Measurements from ENCODE around the gene SNED1. TPM values are rescaled to one million over a fixed set of nuclear protein-coding genes. Genes with fewer than 3 reads are reported as not detected.

The SNED1 gene
- polyA plus RNA-seq, 1 donor (not counting 4 experiments of a cell fraction or from before 2014, with no cell fraction given) = 0.12 TPM

- FAIRE-seq (no peak), DNase-seq (ENCODE audit: low read depth, low spot score) (no peak)
- no peak overlapping the region for H3K4me2 ChIP-seq (ENCODE audit: control insufficient read depth, extremely low read depth, insufficient read depth, low read depth, low read length)
- dilution Hi-C loops (cut with MboI; ENCODE audit: extremely low pct_ligation_motif_present, low sequenced_read_pairs) = no loop called here
- H3K9me1 ChIP-seq (ENCODE audit: control insufficient read depth, extremely low read depth, insufficient read depth, low read length) = no peaks in the 10 kb centered on the region
- H2AFZ ChIP-seq (ENCODE audit: control insufficient read depth, low read length) = no peak overlapping the region
- no peaks in the 10 kb centered on the region for H4K20me1 ChIP-seq (ENCODE audit: control insufficient read depth, extremely low read depth, insufficient read depth, low read length)
- no peaks in the 10 kb centered on the region for H3K4me1 ChIP-seq (ENCODE audit: control insufficient read depth, extremely low read depth, insufficient read depth, low read length)
- H3K9me3 ChIP-seq (ENCODE audit: control insufficient read depth, low read depth, low read length) = peaks cover 10% of the 10 kb centered on the region
- H3K36me3 ChIP-seq (ENCODE audit: control insufficient read depth in 2 of 2, extremely low read depth in 1 of 2, insufficient read depth in 2 of 2, low read length in 2 of 2) = no peaks in the 10 kb centered on the region
- H3K27ac ChIP-seq (ENCODE audit: control insufficient read depth, insufficient read depth, low read length) = no peak overlapping the region
- H3K9ac ChIP-seq (ENCODE audit: control insufficient read depth, extremely low read depth, insufficient read depth, low read length) = no peak overlapping the region
- H3K79me2 ChIP-seq (ENCODE audit: control insufficient read depth, insufficient read depth, low read length) = no peaks in the 10 kb centered on the region
- peaks cover 37% of the 10 kb centered on the region for H3K27me3 ChIP-seq (ENCODE audit: control insufficient read depth, extremely low read depth, insufficient read depth, low read length)
- no peak overlapping the region for H3K4me3 ChIP-seq (ENCODE audit: control insufficient read depth in 2 of 3, extremely low read depth in 1 of 3, insufficient read depth in 2 of 3, low read depth in 1 of 3, low read length in 3 of 3)
- TF ChIP-seq, protein P1, sequence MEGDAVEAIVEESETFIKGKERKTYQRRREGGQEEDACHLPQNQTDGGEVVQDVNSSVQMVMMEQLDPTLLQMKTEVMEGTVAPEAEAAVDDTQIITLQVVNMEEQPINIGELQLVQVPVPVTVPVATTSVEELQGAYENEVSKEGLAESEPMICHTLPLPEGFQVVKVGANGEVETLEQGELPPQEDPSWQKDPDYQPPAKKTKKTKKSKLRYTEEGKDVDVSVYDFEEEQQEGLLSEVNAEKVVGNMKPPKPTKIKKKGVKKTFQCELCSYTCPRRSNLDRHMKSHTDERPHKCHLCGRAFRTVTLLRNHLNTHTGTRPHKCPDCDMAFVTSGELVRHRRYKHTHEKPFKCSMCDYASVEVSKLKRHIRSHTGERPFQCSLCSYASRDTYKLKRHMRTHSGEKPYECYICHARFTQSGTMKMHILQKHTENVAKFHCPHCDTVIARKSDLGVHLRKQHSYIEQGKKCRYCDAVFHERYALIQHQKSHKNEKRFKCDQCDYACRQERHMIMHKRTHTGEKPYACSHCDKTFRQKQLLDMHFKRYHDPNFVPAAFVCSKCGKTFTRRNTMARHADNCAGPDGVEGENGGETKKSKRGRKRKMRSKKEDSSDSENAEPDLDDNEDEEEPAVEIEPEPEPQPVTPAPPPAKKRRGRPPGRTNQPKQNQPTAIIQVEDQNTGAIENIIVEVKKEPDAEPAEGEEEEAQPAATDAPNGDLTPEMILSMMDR (optimal IDR thresholded peaks at IDR 0.05 in 1 of 3, IDR thresholded peaks at IDR 0.05 in 1 of 3, conservative IDR thresholded peaks at IDR 0.05 in 1 of 3; ENCODE audit: extremely low read depth in 1 of 3, insufficient read depth in 2 of 3, low read length in 3 of 3) = no peak
- no peak for TF ChIP-seq EZH2 (IDR thresholded peaks at IDR 0.05; ENCODE audit: low read length)
These were observed 4.0 kb downstream of the SNED1 start for GRCh38 chr2:241002275-241003046.

- no peak overlapping the region for H3K27ac ChIP-seq (ENCODE audit: control insufficient read depth, insufficient read depth, low read length)
- no peak for TF ChIP-seq EZH2 (IDR thresholded peaks at IDR 0.05; ENCODE audit: low read length)
- TF ChIP-seq, protein P1 (optimal IDR thresholded peaks at IDR 0.05 in 1 of 3, IDR thresholded peaks at IDR 0.05 in 1 of 3, conservative IDR thresholded peaks at IDR 0.05 in 1 of 3; ENCODE audit: extremely low read depth in 1 of 3, insufficient read depth in 2 of 3, low read length in 3 of 3) = no peak
- H3K79me2 ChIP-seq (ENCODE audit: control insufficient read depth, insufficient read depth, low read length) = no peaks in the 10 kb centered on the region
- no peaks in the 10 kb centered on the region for H3K36me3 ChIP-seq (ENCODE audit: control insufficient read depth in 2 of 2, extremely low read depth in 1 of 2, insufficient read depth in 2 of 2, low read length in 2 of 2)
- no peak overlapping the region for H3K4me2 ChIP-seq (ENCODE audit: control insufficient read depth, extremely low read depth, insufficient read depth, low read depth, low read length)
- no peak overlapping the region for H2AFZ ChIP-seq (ENCODE audit: control insufficient read depth, low read length)
- H3K9me3 ChIP-seq (ENCODE audit: control insufficient read depth, low read depth, low read length) = peaks cover 10% of the 10 kb centered on the region
- peaks cover 34% of the 10 kb centered on the region for H3K27me3 ChIP-seq (ENCODE audit: control insufficient read depth, extremely low read depth, insufficient read depth, low read length)
- DNase-seq (ENCODE audit: low read depth, low spot score) = no peak
- H3K9ac ChIP-seq (ENCODE audit: control insufficient read depth, extremely low read depth, insufficient read depth, low read length) = no peak overlapping the region
- no peaks in the 10 kb centered on the region for H3K4me1 ChIP-seq (ENCODE audit: control insufficient read depth, extremely low read depth, insufficient read depth, low read length)
- dilution Hi-C loops (cut with MboI; ENCODE audit: extremely low pct_ligation_motif_present, low sequenced_read_pairs) = no loop called here
- no peak overlapping the region for H3K4me3 ChIP-seq (ENCODE audit: control insufficient read depth in 2 of 3, extremely low read depth in 1 of 3, insufficient read depth in 2 of 3, low read depth in 1 of 3, low read length in 3 of 3)
- no peak for FAIRE-seq
- no peaks in the 10 kb centered on the region for H3K9me1 ChIP-seq (ENCODE audit: control insufficient read depth, extremely low read depth, insufficient read depth, low read length)
- no peaks in the 10 kb centered on the region for H4K20me1 ChIP-seq (ENCODE audit: control insufficient read depth, extremely low read depth, insufficient read depth, low read length)
These were observed 4.6 kb downstream of the SNED1 start for GRCh38 chr2:241003047-241003360.
